ENCODE results near the gene C3orf18. TPM values are rescaled to one million over a fixed set of nuclear protein-coding genes. Genes with fewer than 3 reads are reported as not detected.
A peak's percentile ranks its signal among the peaks of the same experiment; 100 is the strongest.

C3orf18 gene
- total RNA-seq, 1 donor from 2014 or later = 13.6 TPM

- DNase-seq = no peak
Observed at GRCh38 chr3:50580683-50581458, 13.3 kb upstream of the C3orf18 start.

- no peak for DNase-seq
Observed at GRCh38 chr3:50577348-50577747, 9.8 kb upstream of the C3orf18 start.

- no peak for DNase-seq
Observed at GRCh38 chr3:50575372-50575771, 7.8 kb upstream of the C3orf18 start.

- no peak for DNase-seq
Observed at GRCh38 chr3:50574444-50574831, 6.9 kb upstream of the C3orf18 start.

GRCh38 chr3:50573566-50574443, 6.3 kb upstream of the C3orf18 start:
- no peak for DNase-seq

GRCh38 chr3:50572801-50573371, 5.3 kb upstream of the C3orf18 start:
- no peak for DNase-seq

GRCh38 chr3:50572158-50572557, 4.6 kb upstream of the C3orf18 start:
- DNase-seq = peak; percentile 35

- no peak for DNase-seq
Observed at GRCh38 chr3:50571486-50571885, 3.9 kb upstream of the C3orf18 start.

GRCh38 chr3:50570508-50571279, 3.1 kb upstream of the C3orf18 start:
- no peak for DNase-seq

GRCh38 chr3:50568947-50569749, 1.6 kb upstream of the C3orf18 start, which contains the start of gene HEMK1:
TSS of gene HEMK1 (plus strand) at chr3:50569522. CDS start at chr3:50571105, 1,583 bp downstream.
- peak; percentile 92 for DNase-seq

GRCh38 chr3:50567011-50567385, 549 bp downstream of the C3orf18 start:
- DNase-seq = no peak

- no peak for DNase-seq
Observed at GRCh38 chr3:50564321-50564720, 3.2 kb downstream of the C3orf18 start.

GRCh38 chr3:50563867-50564266, 3.7 kb downstream of the C3orf18 start:
- no peak for DNase-seq

- no peak for DNase-seq
Observed at GRCh38 chr3:50562861-50563260, 4.7 kb downstream of the C3orf18 start.

GRCh38 chr3:50559702-50560101, 7.8 kb downstream of the C3orf18 start:
- DNase-seq = no peak

- no peak for DNase-seq
Observed at GRCh38 chr3:50557915-50558314, 9.6 kb downstream of the C3orf18 start.

- no peak for DNase-seq
Observed at GRCh38 chr3:50557106-50557505, 10.4 kb downstream of the C3orf18 start.

- DNase-seq = no peak
Observed at GRCh38 chr3:50554553-50554952, 13.0 kb downstream of the C3orf18 start.

- no peak for DNase-seq
Observed at GRCh38 chr3:50552598-50552997, 14.9 kb downstream of the C3orf18 start.

- DNase-seq = no peak
Observed at GRCh38 chr3:50551681-50552435, 15.7 kb downstream of the C3orf18 start.
